ENCODE results near the gene GAS2L2. TPM values are rescaled to one million over a fixed set of nuclear protein-coding genes. Genes with fewer than 3 reads are reported as not detected.

The GAS2L2 gene
- total and polyA plus RNA-seq, 2 experiments from 2014 or later: not detected

DNA sequence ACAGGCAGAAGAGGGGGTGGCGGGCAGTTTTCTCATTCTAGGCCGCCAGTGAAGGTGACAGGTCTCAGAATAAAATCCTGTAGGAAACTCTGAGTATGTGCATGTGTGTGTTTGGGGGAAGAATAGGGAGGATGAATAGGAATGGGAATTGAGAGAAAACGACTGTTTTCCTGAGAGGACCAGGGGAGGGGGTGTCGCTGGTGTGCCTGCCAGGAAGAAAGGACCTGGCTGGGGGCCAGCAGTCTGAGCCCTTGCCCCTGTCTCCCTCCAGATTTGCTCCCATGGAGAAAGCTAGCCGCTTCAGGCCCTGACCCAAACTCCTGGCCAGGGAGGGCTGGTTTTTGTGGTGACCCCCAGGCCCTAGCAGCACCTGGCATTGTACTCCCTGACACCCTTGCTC is 22.0 kb upstream of the GAS2L2 start:
- H4K20me1 ChIP-seq (ENCODE audit: insufficient read depth, poor library complexity, severe bottlenecking): no peaks in the 10 kb centered on the region
- 57% methylated on average over 5 of the region's 5 CpGs for whole genome bisulfite sequencing (ENCODE audit: low lambda C conversion rate, missing lambda C conversion rate)
- H3K9me3 ChIP-seq (ENCODE audit: low read depth): no peaks in the 10 kb centered on the region
- no peak for DNase-seq (ENCODE audit: low spot score)
- H3K27ac ChIP-seq: peak overlapping the region; percentile 65
- peak overlapping the region; percentile 33 for H3K4me2 ChIP-seq
- no peak overlapping the region for H2AFZ ChIP-seq
- H3K4me3 ChIP-seq: no peak overlapping the region
- TF ChIP-seq EZH2 (IDR thresholded peaks at IDR 0.05; ENCODE audit: borderline replicate concordance): no peak
- no peak for TF ChIP-seq EZH2phosphoT487 (IDR thresholded peaks at IDR 0.05; ENCODE audit: low read depth, severe bottlenecking, unreplicated experiment)
- TF ChIP-seq, protein P1, sequence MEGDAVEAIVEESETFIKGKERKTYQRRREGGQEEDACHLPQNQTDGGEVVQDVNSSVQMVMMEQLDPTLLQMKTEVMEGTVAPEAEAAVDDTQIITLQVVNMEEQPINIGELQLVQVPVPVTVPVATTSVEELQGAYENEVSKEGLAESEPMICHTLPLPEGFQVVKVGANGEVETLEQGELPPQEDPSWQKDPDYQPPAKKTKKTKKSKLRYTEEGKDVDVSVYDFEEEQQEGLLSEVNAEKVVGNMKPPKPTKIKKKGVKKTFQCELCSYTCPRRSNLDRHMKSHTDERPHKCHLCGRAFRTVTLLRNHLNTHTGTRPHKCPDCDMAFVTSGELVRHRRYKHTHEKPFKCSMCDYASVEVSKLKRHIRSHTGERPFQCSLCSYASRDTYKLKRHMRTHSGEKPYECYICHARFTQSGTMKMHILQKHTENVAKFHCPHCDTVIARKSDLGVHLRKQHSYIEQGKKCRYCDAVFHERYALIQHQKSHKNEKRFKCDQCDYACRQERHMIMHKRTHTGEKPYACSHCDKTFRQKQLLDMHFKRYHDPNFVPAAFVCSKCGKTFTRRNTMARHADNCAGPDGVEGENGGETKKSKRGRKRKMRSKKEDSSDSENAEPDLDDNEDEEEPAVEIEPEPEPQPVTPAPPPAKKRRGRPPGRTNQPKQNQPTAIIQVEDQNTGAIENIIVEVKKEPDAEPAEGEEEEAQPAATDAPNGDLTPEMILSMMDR (IDR thresholded peaks at IDR 0.05; ENCODE audit: poor library complexity): no peak
- H3K27me3 ChIP-seq: no peaks in the 10 kb centered on the region
- no peaks in the 10 kb centered on the region for H3K79me2 ChIP-seq
- H3K9me2 ChIP-seq (replicated peaks; ENCODE audit: insufficient read depth): no peaks in the 10 kb centered on the region
- H3K4me1 ChIP-seq (ENCODE audit: insufficient read depth): peaks cover 33% of the 10 kb centered on the region
- no peaks in the 10 kb centered on the region for H3K36me3 ChIP-seq (replicated peaks; ENCODE audit: insufficient read depth, low read depth)

DNA sequence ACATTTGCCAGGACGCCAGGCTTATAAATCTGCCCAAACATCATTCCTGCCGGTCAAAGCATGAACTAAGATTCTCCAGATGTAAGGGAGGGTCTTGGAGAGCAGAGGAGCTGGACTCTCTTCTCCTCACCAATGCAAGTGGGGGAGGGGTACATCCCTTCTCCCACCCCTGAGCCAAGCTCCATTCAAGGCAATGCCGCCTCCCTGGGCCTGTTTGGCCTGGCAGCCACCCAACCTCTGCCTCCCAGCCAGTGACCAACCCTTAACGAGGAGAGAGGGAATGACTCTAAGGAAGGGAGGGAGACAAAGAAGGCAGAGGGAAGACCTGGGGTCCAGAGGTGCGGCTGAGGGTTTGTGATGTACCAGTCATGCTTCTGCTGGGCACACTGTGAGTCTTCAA is 21.5 kb upstream of the GAS2L2 start:
- H3K4me1 ChIP-seq (ENCODE audit: insufficient read depth): peaks cover 33% of the 10 kb centered on the region
- peak; percentile 57 for DNase-seq (ENCODE audit: low spot score)
- H3K27ac ChIP-seq: peak overlapping the region; percentile 65
- TF ChIP-seq, protein P1 (IDR thresholded peaks at IDR 0.05; ENCODE audit: poor library complexity): no peak
- no peak for TF ChIP-seq EZH2 (IDR thresholded peaks at IDR 0.05; ENCODE audit: borderline replicate concordance)
- WGBS (ENCODE audit: low lambda C conversion rate, missing lambda C conversion rate): 54% methylated on average over 5 of the region's 5 CpGs
- H3K9me2 ChIP-seq (replicated peaks; ENCODE audit: insufficient read depth): no peaks in the 10 kb centered on the region
- no peaks in the 10 kb centered on the region for H4K20me1 ChIP-seq (ENCODE audit: insufficient read depth, poor library complexity, severe bottlenecking)
- no peak overlapping the region for H2AFZ ChIP-seq
- H3K9me3 ChIP-seq (ENCODE audit: low read depth): no peaks in the 10 kb centered on the region
- no peaks in the 10 kb centered on the region for H3K79me2 ChIP-seq
- H3K36me3 ChIP-seq (replicated peaks; ENCODE audit: insufficient read depth, low read depth): no peaks in the 10 kb centered on the region
- H3K4me3 ChIP-seq: no peak overlapping the region
- peak overlapping the region; percentile 33 for H3K4me2 ChIP-seq
- H3K27me3 ChIP-seq: no peaks in the 10 kb centered on the region

DNA sequence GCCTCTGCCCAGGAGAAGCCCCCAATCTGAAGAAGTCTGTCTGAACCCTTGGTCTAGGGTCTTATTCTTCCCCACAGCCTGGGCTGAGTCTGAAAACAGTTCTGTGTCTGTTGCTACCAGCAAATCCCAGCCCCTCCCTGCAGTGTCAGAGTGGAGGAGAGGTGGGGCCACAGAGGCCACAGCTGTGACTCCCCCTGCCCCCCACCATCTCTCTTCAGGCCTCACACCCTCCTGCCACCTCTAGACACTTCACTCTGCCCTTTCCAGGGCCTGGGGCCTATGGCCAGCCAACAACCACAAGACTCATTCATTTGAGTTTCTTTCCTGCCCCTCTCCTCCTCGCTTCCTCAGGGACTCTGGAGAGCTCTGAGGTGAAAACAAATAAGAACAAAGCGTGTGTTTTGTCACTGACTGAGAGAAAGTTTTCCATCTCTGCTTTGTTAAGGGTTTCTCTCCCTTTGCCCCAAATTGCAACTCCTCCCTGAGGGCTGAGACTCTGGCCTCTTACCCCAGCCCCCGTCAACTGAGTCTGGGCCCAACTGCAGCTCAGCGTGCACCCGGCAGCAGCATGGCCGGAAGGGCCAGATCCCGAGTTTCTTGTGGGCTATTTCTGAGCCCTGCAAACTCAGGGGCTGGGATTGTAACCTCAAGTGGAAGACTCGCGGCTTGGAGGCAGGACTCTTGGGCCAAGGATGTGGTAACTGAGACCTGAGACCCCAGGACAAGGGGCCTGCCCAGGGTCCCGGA is 20.8 kb upstream of the GAS2L2 start:
- Histone ChIP-seq H3K4me1 (ENCODE audit: insufficient read depth) (peaks cover 33% of the 10 kb centered on the region), H3K27me3 (no peaks in the 10 kb centered on the region), H3K4me2 (no peak overlapping the region), H3K9me3 (ENCODE audit: low read depth) (no peaks in the 10 kb centered on the region), H4K20me1 (ENCODE audit: insufficient read depth, poor library complexity, severe bottlenecking) (no peaks in the 10 kb centered on the region), H3K27ac (peak overlapping the region; percentile 65), H3K36me3 (replicated peaks; ENCODE audit: insufficient read depth, low read depth) (no peaks in the 10 kb centered on the region), H3K79me2 (no peaks in the 10 kb centered on the region), H3K4me3 (no peak overlapping the region), H3K9me2 (replicated peaks; ENCODE audit: insufficient read depth) (no peaks in the 10 kb centered on the region), H2AFZ (no peak overlapping the region)
- TF ChIP-seq, protein P1 (IDR thresholded peaks at IDR 0.05; ENCODE audit: poor library complexity): no peak
- TF ChIP-seq EZH2 (IDR thresholded peaks at IDR 0.05; ENCODE audit: borderline replicate concordance) (no peak), EZH2phosphoT487 (IDR thresholded peaks at IDR 0.05; ENCODE audit: low read depth, severe bottlenecking, unreplicated experiment) (no peak)
- WGBS (ENCODE audit: low lambda C conversion rate, missing lambda C conversion rate): 71% methylated on average over 10 of the region's 10 CpGs
- DNase-seq (ENCODE audit: low spot score): no peak

All from hepatocyte (in vitro differentiated cells).